Measurements from ENCODE around the gene KCNMA1.
"Not testable (repeated sequence)": the region's sequence is repeated elsewhere in the genome, so short reads cannot be mapped to it uniquely, and the experiment has no call there.

KCNMA1 gene

GRCh38 chr10:77608281-77608680 is 29.3 kb downstream of the KCNMA1 start:
- DNase-seq (ENCODE audit: insufficient read length, low spot score) = no peak
- no peak for FAIRE-seq

- no peak for DNase-seq (ENCODE audit: insufficient read length, low spot score)
These were observed 30.9 kb downstream of the KCNMA1 start for GRCh38 chr10:77606751-77607150.

GRCh38 chr10:77605466-77605865 is 32.1 kb downstream of the KCNMA1 start:
- DNase-seq (ENCODE audit: insufficient read length, low spot score) = no peak
- no peak for FAIRE-seq

More at GRCh38 chr10:77606751-77607150, 30.9 kb downstream of the KCNMA1 start:
- FAIRE-seq = no peak

GRCh38 chr10:77604941-77605351 is 32.7 kb downstream of the KCNMA1 start:
- FAIRE-seq (no peak), DNase-seq (ENCODE audit: insufficient read length, low spot score) (no peak)

- FAIRE-seq (no peak), DNase-seq (ENCODE audit: insufficient read length, low spot score) (no peak)
These were observed 33.5 kb downstream of the KCNMA1 start for GRCh38 chr10:77604063-77604462.

- FAIRE-seq (no peak), DNase-seq (ENCODE audit: insufficient read length, low spot score) (no peak)
These were observed 34.1 kb downstream of the KCNMA1 start for GRCh38 chr10:77603534-77603927.

- no peak for DNase-seq (ENCODE audit: insufficient read length, low spot score)
- FAIRE-seq = no peak
These were observed 34.6 kb downstream of the KCNMA1 start for GRCh38 chr10:77602913-77603533.

GRCh38 chr10:77602231-77602912 is 35.2 kb downstream of the KCNMA1 start:
- DNase-seq (ENCODE audit: insufficient read length, low spot score) (no peak), FAIRE-seq (no peak)

GRCh38 chr10:77601488-77601887 is 36.1 kb downstream of the KCNMA1 start:
- no peak for FAIRE-seq
- no peak for DNase-seq (ENCODE audit: insufficient read length, low spot score)

GRCh38 chr10:77600640-77601039 is 37.0 kb downstream of the KCNMA1 start:
- DNase-seq (ENCODE audit: insufficient read length, low spot score) (no peak), FAIRE-seq (no peak)

- FAIRE-seq (no peak), DNase-seq (ENCODE audit: insufficient read length, low spot score) (no peak)
These were observed 38.0 kb downstream of the KCNMA1 start for GRCh38 chr10:77599651-77600050.

GRCh38 chr10:77598606-77599005 is 39.0 kb downstream of the KCNMA1 start:
- DNase-seq (ENCODE audit: insufficient read length, low spot score) (no peak), FAIRE-seq (no peak)

- DNase-seq (ENCODE audit: insufficient read length, low spot score) = no peak
- no peak for FAIRE-seq
These were observed 40.0 kb downstream of the KCNMA1 start for GRCh38 chr10:77597560-77597959.

GRCh38 chr10:77594471-77594783 is 43.2 kb downstream of the KCNMA1 start:
- DNase-seq (ENCODE audit: insufficient read length, low spot score) (no peak), FAIRE-seq (no peak)

GRCh38 chr10:77593771-77594470 is 43.7 kb downstream of the KCNMA1 start:
- no peak for FAIRE-seq
- no peak for DNase-seq (ENCODE audit: insufficient read length, low spot score)

GRCh38 chr10:77592946-77593636 is 44.5 kb downstream of the KCNMA1 start:
- DNase-seq (ENCODE audit: insufficient read length, low spot score) = no peak
- FAIRE-seq = no peak

GRCh38 chr10:77592510-77592909 is 45.1 kb downstream of the KCNMA1 start:
- no peak for DNase-seq (ENCODE audit: insufficient read length, low spot score)

GRCh38 chr10:77591238-77591880 is 46.2 kb downstream of the KCNMA1 start:
- FAIRE-seq (no peak), DNase-seq (ENCODE audit: insufficient read length, low spot score) (no peak)

More at GRCh38 chr10:77592510-77592909, 45.1 kb downstream of the KCNMA1 start:
- FAIRE-seq = no peak

GRCh38 chr10:77590344-77591237 is 47.0 kb downstream of the KCNMA1 start:
- FAIRE-seq = no peak
- no peak for DNase-seq (ENCODE audit: insufficient read length, low spot score)

- FAIRE-seq; DNase-seq (ENCODE audit: insufficient read length, low spot score): not testable (repeated sequence)
These were observed 47.9 kb downstream of the KCNMA1 start for GRCh38 chr10:77589703-77590102.

All from GM19239 (cell line).